Stimulated activated CD4-positive, alpha-beta T cell treated with anti-CD3 and anti-CD28 coated beads, Interleukin-15, amount 100 ng/mL, for 48 hours (primary cell): Measurements from ENCODE around the gene METAP1D.
"Not testable (repeated sequence)": the region's sequence is repeated elsewhere in the genome, so short reads cannot be mapped to it uniquely, and the experiment has no call there.

Experiments used
- DNase-seq, 2 donors: peaks; one replicate each; pipeline ENCODE4 v3.0.0-alpha.2; 2020; ENCODE audit warnings: low read depth in 2 of 2

METAP1D gene

GRCh38 chr2:171999604-172000469 is at the start of gene METAP1D:
TSS of gene METAP1D (plus strand) at chr2:171999953. CDS start at chr2:171999970, 17 bp downstream.
- peak; percentile 77 to 86 for DNase-seq

DNA sequence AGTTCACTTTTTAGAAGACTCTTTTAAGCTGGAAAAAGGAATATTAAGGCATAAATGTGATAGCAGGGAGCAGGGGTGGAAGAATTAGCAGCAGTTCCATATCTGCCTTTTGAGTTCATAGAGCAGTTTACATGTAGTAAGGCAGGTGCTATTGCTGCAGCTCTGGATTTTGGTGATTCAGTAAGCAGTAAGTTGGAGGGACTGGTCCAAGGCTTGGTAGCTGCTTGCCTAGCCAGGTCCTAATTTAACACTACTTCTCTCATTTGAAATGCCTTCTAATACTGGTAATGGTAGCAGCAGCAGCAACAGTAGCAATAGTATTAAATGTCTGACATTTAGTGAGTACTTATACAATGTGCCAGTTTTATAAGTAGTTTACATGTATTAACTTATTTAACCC is 47.5 kb upstream of the METAP1D start:
- no peak for DNase-seq

DNA sequence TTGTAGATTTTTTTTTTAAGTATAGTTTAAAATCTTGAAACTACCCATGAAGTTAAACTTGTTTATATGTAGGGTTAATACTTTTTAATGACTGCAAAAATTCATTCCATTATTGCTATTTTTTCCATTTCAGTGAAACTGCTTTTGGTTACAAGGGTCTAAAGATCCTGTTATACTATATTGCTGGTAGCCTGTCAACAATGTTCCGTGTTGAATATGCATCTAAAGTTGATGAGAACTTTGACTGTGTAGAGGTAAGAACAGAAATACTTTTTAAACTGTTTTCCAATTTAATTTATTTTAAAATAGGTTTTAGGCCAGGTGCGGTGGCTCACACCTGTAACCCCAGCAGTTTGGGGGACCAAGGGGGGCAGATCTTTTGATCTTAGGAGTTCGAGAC is 47.0 kb upstream of the METAP1D start:
- DNase-seq = no peak

DNA sequence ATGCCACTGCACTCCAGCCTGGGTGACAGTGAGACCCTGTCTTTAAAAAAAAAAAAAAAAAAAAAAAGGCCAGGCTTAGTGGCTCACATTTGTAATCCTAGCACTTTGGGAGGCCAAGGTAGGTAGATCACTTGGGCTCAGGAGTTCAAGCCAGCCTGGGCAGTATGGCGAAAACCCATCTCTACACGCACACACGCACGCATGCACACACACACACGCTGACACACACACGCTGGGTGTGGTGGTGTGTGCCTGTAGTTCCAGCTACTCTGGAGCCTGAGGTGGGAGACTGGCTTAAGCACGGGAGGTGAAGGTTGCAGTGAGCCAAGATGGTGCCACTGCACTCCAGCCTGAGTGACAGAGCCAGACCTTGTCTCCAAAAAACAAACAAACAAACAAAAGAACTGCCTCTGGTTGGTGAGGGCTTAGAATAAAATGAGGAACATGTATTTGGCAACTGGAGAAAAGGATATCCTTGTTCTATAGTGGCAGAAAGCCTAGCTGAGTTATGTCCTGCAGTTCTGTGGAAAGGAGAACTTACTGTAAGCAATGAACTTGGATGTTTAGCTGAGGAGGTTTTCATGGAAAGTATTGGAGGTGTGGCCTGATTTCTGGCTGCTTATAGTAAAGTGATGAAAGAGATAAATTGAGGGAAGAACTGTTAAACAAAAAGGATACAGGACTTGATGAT is 43.5 kb upstream of the METAP1D start:
- DNase-seq = no peak

DNA sequence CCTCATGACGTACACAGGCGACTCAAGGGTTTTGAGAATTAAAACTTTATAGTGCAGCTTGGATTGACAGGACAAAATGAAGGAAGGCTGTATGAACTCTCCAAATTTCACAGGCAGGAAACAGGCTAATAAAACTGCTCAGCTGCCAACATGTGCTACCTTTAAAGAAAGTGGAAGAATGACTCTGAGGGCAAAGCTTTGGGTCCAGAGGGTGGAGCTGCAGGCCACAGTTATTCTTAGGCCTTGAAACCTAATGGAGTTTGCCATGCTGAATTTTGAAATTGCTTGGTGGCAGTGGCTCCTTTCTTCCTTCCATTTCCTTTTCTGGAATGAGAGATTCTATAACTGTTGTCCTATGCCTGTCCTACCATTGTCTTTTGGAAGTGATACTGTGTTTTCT is 42.7 kb upstream of the METAP1D start:
- no peak for DNase-seq

DNA sequence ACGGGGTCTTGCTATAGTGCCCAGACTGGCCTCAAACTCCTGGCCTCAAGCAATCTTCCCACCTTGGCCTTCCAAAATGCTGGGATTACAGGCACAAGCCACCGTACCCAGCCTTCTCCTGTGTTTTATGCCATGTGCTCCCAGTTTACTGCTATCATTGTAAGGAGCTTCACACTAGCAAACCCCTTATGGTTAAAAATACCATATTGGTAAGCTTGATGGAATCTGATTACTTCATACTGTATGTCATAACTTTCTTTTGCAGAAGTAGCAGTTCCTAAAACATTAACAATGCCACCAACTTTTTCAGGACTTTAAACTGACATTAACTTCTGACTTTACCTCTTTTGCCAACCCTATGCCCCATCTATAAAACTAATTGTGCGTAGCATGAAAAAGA is 41.3 kb upstream of the METAP1D start:
- DNase-seq = no peak

DNA sequence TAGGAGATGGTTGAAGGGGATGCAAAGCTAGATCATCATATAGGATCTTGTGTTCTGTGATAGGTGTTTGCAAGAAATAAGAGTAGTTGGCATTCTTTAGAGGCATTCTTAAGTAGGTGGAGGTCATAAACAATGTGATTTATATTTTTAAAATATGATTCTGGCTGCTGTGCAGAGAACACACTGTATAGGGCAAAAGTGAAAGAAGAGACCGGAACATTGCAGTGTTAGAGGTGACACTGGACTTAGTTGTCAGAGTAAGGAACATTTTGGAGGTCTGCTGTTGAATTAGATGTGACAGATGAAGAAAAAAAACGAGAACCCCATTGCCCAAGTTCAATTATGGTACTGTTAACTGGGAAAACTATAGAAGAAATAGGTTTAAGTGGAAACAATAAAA is 39.8 kb upstream of the METAP1D start:
- DNase-seq = no peak

DNA sequence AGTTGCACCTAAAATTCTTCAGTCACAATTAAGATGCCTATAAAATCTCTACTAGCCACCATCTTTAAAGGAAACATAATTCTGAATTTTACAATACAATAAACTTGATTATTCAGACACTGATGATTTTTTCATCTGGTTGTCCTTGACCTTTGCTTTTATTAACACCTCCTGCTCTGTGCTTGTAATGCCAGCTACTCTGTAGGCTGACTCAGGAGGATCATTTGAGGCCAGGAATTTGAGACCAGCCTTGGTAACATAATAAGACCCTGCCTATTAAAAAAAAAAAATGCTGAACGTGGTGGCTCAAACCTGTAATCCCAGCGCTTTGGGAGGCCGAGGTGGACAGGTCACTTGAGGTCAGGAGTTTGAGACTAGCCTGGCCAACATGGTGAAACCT is 39.2 kb upstream of the METAP1D start:
- no peak for DNase-seq

GRCh38 chr2:171963198-171963597 is 36.6 kb upstream of the METAP1D start:
- DNase-seq = no peak

DNA sequence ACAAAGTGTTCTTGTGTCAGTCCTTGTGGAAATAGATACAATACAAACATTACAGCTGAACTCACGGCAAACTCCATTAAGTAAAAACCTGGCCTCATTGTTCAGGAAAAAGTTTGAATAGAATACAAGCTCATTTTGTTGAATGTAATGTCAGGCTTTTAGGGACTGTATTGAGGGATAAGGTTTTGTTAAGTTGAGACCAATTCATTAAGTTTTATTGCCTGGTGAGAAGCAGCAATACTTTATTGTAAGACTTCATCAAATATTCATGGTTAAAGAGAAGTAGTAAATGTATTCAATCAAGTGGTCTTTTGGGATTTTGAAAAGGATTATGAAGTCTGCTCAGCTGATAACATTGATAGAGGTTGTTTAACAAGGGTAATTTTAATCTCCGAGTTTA is 35.4 kb upstream of the METAP1D start:
- no peak for DNase-seq

GRCh38 chr2:171965238-171965637 is 34.5 kb upstream of the METAP1D start:
- DNase-seq = no peak

GRCh38 chr2:171965661-171966060 is 34.1 kb upstream of the METAP1D start:
- DNase-seq = no peak

DNA sequence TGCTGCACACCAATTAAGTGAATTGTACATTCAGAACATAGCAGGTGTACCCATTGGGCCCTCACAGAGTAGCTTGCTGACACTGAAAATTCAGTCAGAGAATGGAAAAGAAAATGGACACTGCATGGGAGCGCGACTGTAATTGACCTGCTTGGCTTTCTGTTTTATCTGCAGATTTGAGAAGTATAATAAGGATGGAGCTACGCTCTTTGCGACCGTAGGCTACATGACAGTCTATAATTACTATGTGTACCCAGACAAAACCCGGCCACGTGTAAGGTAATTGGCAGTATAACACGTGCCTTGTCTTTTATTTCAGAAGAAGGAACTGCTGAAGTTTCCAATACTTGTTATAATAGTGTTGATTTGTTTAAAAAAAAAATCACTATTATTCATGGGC is 33.5 kb upstream of the METAP1D start:
- DNase-seq = no peak

- DNase-seq = no peak
Measured at GRCh38 chr2:171966688-171967087, 33.1 kb upstream of the METAP1D start.

- DNase-seq = no peak
Measured at GRCh38 chr2:171968509-171968908, 31.2 kb upstream of the METAP1D start.

- DNase-seq = no peak
Measured at GRCh38 chr2:171972329-171972982, 27.3 kb upstream of the METAP1D start.

DNA sequence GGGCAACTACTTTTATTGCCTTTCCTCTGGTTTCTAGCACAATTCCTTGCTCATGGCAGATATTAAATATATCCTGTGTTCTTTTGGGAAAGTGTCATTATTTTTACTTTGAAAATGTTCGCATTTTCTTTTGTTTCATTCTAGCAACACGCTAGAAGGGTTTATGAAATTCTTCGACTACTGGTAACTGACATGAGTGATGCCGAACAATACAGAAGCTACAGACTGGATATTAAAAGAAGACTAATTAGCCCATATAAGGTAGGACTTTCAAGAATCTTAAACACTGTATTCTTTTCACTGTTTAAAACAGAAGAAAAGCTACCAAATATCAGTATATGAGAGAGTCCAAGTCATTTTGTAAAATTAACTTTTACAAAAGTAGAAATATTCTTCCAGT is 20.6 kb upstream of the METAP1D start:
- DNase-seq = no peak

GRCh38 chr2:171983924-171984323 is 15.8 kb upstream of the METAP1D start:
- not testable (repeated sequence) for DNase-seq

DNA sequence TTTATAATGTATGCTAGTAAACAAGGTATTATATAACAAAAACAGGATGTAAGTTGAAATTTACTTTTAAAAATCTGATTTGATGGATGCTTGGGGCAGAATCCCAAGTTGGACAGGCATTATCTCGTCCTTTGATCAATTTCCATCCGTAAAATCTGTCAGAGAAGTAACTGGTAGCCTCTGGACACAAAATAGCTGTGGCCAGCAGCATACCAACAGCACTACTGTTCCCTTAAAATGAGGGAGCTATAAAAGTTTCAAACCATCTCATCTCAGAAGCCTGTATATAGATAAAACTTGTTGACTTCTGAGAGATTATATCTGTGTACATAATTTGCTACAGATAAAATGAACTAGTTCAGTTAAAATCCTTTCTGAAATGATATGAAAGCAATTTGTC is 14.7 kb upstream of the METAP1D start:
- DNase-seq = no peak

- DNase-seq = no peak
Measured at GRCh38 chr2:171986778-171987177, 13.0 kb upstream of the METAP1D start.

GRCh38 chr2:171991027-171991426 is 8.7 kb upstream of the METAP1D start:
- no peak for DNase-seq

DNA sequence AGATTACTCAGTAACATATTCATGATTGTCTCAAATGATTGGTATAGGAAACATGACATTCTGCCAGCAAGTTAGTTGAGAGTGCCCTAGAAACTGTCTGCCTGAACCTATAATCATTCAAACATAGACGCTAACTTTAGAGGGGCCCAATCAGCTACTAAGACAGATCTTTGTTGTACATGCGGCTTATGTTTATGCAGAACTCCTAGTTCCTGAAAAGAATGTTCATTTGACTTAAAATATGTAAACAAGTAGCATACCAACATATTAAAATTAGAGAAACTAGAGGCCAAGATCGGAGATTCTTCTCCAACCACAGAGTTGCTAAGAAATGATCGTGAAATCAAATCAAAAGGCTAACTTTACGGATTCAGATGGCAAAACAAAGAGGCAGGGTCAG is 4.2 kb upstream of the METAP1D start:
- no peak for DNase-seq

GRCh38 chr2:171996021-171996420 is 3.7 kb upstream of the METAP1D start:
- no peak for DNase-seq
